ENCODE measurements around the gene DNASE1L3. TPM values are rescaled to one million over a fixed set of nuclear protein-coding genes. Genes with fewer than 3 reads are reported as not detected.

The DNASE1L3 gene
- polyA plus RNA-seq, 3 donors: 0.19 TPM; not detected in 2

GRCh38 chr3:58238830-58239229 lies 28.1 kb upstream of the DNASE1L3 start:
- Mint-ChIP-seq H3K4me3 (peak overlapping the region; percentile 96), H3K4me1 (peaks cover 39% of the 10 kb centered on the region), H3K36me3 (peaks cover 0 to 6% of the 10 kb centered on the region in 2 donors), H3K27ac (peak overlapping the region in 1 of 7 donors; percentile 79), H3K9me3 (peaks cover 0 to 2% (median 0%) of the 10 kb centered on the region in 7 donors), H3K27me3 (ENCODE audit: low read depth in 3 of 3) (peaks cover 2 to 10% (median 7%) of the 10 kb centered on the region in 3 donors)
- TF ChIP-seq CTCF (IDR thresholded peaks at IDR 0.05): no peak
- peak overlapping the region; percentile 86 for H3K4me2 ChIP-seq (replicated peaks; ENCODE audit: extremely low read depth, low read length, poor library complexity, severe bottlenecking)
- peaks cover 5% of the 10 kb centered on the region for H3K79me2 ChIP-seq (ENCODE audit: insufficient read depth, low read length)
- H3K27ac ChIP-seq (ENCODE audit: low read depth in 1 of 2, low read length in 2 of 2): no peak overlapping the region
- DNase-seq: no peak
- peak overlapping the region; percentile 96 for H2AFZ ChIP-seq (ENCODE audit: insufficient read depth, low read depth, low read length, poor library complexity, severe bottlenecking)
- H3K36me3 ChIP-seq (replicated peaks in 1 of 2; ENCODE audit: control insufficient read depth in 1 of 2, insufficient read depth in 2 of 2, low read length in 2 of 2): no peaks in the 10 kb centered on the region
- no peaks in the 10 kb centered on the region for H3K27me3 ChIP-seq (ENCODE audit: control insufficient read depth in 2 of 2, insufficient read depth in 2 of 2, low read length in 2 of 2)
- peaks cover 15 to 32% of the 10 kb centered on the region in 2 donors for H3K4me1 ChIP-seq (ENCODE audit: control insufficient read depth in 1 of 2, insufficient read depth in 2 of 2, low read length in 2 of 2)
- no peaks in the 10 kb centered on the region for H3K9me3 ChIP-seq (replicated peaks in 1 of 2; ENCODE audit: control insufficient read depth in 1 of 2, insufficient read depth in 1 of 2, low read length in 2 of 2)
- peak overlapping the region; percentile 75 for H3K9ac ChIP-seq (ENCODE audit: insufficient read depth, low read length, poor library complexity, severe bottlenecking)
- 100% methylated on average over 1 of the region's 7 CpGs for WGBS (ENCODE audit: insufficient coverage)
- intact Hi-C loops (cut with micrococcal nuclease): loop anchor here in 1 of 2 donors (5.0 kb wide), 1 partner anchor 33 kb away; no protein-coding TSS in a partner anchor
- peaks cover 47% of the 10 kb centered on the region for H4K20me1 ChIP-seq (ENCODE audit: insufficient read depth, low read length)
- peak overlapping the region; percentile 77 to 96 (median 93) for H3K4me3 ChIP-seq (replicated peaks in 1 of 3; ENCODE audit: low read depth in 2 of 3, low read length in 3 of 3)

GRCh38 chr3:58237941-58238681 lies 27.3 kb upstream of the DNASE1L3 start:
- DNase-seq: peak; percentile 24 to 48 (median 39)
- peak overlapping the region; percentile 86 for H3K4me2 ChIP-seq (replicated peaks; ENCODE audit: extremely low read depth, low read length, poor library complexity, severe bottlenecking)
- Mint-ChIP-seq H3K36me3 (peaks cover 0 to 6% of the 10 kb centered on the region in 2 donors), H3K4me3 (peak overlapping the region; percentile 96), H3K4me1 (peaks cover 40% of the 10 kb centered on the region), H3K27ac (peak overlapping the region; percentile 28 to 88 (median 81)), H3K9me3 (peaks cover 0 to 2% (median 0%) of the 10 kb centered on the region in 7 donors), H3K27me3 (ENCODE audit: low read depth in 3 of 3) (peaks cover 2 to 12% (median 7%) of the 10 kb centered on the region in 3 donors)
- peaks cover 5% of the 10 kb centered on the region for H3K79me2 ChIP-seq (ENCODE audit: insufficient read depth, low read length)
- H3K9ac ChIP-seq (ENCODE audit: insufficient read depth, low read length, poor library complexity, severe bottlenecking): peak overlapping the region; percentile 75
- no peaks in the 10 kb centered on the region for H3K9me3 ChIP-seq (replicated peaks in 1 of 2; ENCODE audit: control insufficient read depth in 1 of 2, insufficient read depth in 1 of 2, low read length in 2 of 2)
- H4K20me1 ChIP-seq (ENCODE audit: insufficient read depth, low read length): peaks cover 40% of the 10 kb centered on the region
- H3K27me3 ChIP-seq (ENCODE audit: control insufficient read depth in 2 of 2, insufficient read depth in 2 of 2, low read length in 2 of 2): no peaks in the 10 kb centered on the region
- no peak for TF ChIP-seq CTCF (IDR thresholded peaks at IDR 0.05)
- H3K27ac ChIP-seq (ENCODE audit: low read depth in 1 of 2, low read length in 2 of 2): peak overlapping the region; percentile 48 to 78
- H2AFZ ChIP-seq (ENCODE audit: insufficient read depth, low read depth, low read length, poor library complexity, severe bottlenecking): peak overlapping the region; percentile 96
- peaks cover 15 to 32% of the 10 kb centered on the region in 2 donors for H3K4me1 ChIP-seq (ENCODE audit: control insufficient read depth in 1 of 2, insufficient read depth in 2 of 2, low read length in 2 of 2)
- no peaks in the 10 kb centered on the region for H3K36me3 ChIP-seq (replicated peaks in 1 of 2; ENCODE audit: control insufficient read depth in 1 of 2, insufficient read depth in 2 of 2, low read length in 2 of 2)
- peak overlapping the region; percentile 77 to 96 (median 93) for H3K4me3 ChIP-seq (replicated peaks in 1 of 3; ENCODE audit: low read depth in 2 of 3, low read length in 3 of 3)
- intact Hi-C loops (cut with micrococcal nuclease): loop anchor here in 1 of 2 donors (5.0 kb wide), 1 partner anchor 34 kb away; no protein-coding TSS in a partner anchor
- WGBS (ENCODE audit: insufficient coverage): under 1% methylated on average over 53 of the region's 53 CpGs

Measured in CD14-positive monocyte (primary cell).